Thyroid gland (tissue), 4 donors: ENCODE measurements around the gene MRPS33. TPM values are rescaled to one million over a fixed set of nuclear protein-coding genes. Genes with fewer than 3 reads are reported as not detected.

Experiments used
- DNase-seq, 2 donors: peaks; one replicate each; pipeline ENCODE4 v3.0.0-alpha.2; 2019
- H3K27ac ChIP-seq, 3 donors: fragments of 200-600 bp; sonication (generic); 1 replicate in 2 of 3; 2 replicates in 1 of 3; pipeline ENCODE4 v1.5.1; 2016 to 2019; ENCODE audit warnings: mild to moderate bottlenecking in 1 of 3, moderate library complexity in 1 of 3
- H3K27me3 ChIP-seq: fragments of 200-600 bp; sonication (generic); one replicate; pipeline ENCODE4 v1.5.1; 2019
- H3K36me3 ChIP-seq, 2 donors: fragments of 200-600 bp; sonication (generic); one replicate each; pipeline ENCODE4 v1.5.1; 2016 to 2019
- H3K4me1 ChIP-seq, 2 donors: fragments of 200-600 bp; sonication (generic); one replicate each; pipeline ENCODE4 v1.5.1; 2017 to 2019
- H3K4me3 ChIP-seq, 3 donors: fragments of 200-600 bp; sonication (generic); replicated peaks in 1 of 3; 1 replicate in 2 of 3; 2 replicates in 1 of 3; pipeline ENCODE4 v1.5.1; 2016; ENCODE audit warnings: mild to moderate bottlenecking in 1 of 3
- H3K9me3 ChIP-seq: fragments of 200-600 bp; sonication (generic); one replicate; pipeline ENCODE4 v1.5.1; 2017
- POLR2A ChIP-seq, 2 donors: fragments of 450-650 bp; IDR thresholded peaks; one replicate each; pipeline ENCODE4 v1.6.1; 2017; ENCODE audit warnings: antibody characterized with exemption in 2 of 2, mild to moderate bottlenecking in 2 of 2, moderate library complexity in 1 of 2
- WGBS, 2 donors: methylation state at CpG; one replicate each; pipeline ENCODE4 v1.1.5; 2017; 5-methylcytosine and 5-hydroxymethylcytosine counted together
- intact Hi-C: fragments of 100-400 bp; cut with DNase I; formaldehyde crosslinking; loops from one replicate; pipeline ENCODE4 v1.15.1; 2023
- total RNA-seq, 4 donors: library from RNA; depleted of rRNA; stranded (reverse); fragments of >200 nt; gene quantifications; one replicate each; pipeline ENCODE4 v1.2.3, GENCODE V29; 2016
- TF ChIP-seq, protein P1 (sequence below), 6 experiments: fragments of 200-600 bp in 3 of 6; fragments of 450-650 bp in 3 of 6; sonication (generic) in 3 of 6; IDR thresholded peaks; one replicate each; pipeline ENCODE4 v1.5.1; 2016 to 2019; ENCODE audit warnings: antibody characterized with exemption in 6 of 6, mild to moderate bottlenecking in 2 of 6, inconsistent platforms in 1 of 6, moderate library complexity in 1 of 6

Gene MRPS33
- total RNA-seq: 10 to 100 TPM; 22.2 to 39.4 (median 28.5) TPM

DNA sequence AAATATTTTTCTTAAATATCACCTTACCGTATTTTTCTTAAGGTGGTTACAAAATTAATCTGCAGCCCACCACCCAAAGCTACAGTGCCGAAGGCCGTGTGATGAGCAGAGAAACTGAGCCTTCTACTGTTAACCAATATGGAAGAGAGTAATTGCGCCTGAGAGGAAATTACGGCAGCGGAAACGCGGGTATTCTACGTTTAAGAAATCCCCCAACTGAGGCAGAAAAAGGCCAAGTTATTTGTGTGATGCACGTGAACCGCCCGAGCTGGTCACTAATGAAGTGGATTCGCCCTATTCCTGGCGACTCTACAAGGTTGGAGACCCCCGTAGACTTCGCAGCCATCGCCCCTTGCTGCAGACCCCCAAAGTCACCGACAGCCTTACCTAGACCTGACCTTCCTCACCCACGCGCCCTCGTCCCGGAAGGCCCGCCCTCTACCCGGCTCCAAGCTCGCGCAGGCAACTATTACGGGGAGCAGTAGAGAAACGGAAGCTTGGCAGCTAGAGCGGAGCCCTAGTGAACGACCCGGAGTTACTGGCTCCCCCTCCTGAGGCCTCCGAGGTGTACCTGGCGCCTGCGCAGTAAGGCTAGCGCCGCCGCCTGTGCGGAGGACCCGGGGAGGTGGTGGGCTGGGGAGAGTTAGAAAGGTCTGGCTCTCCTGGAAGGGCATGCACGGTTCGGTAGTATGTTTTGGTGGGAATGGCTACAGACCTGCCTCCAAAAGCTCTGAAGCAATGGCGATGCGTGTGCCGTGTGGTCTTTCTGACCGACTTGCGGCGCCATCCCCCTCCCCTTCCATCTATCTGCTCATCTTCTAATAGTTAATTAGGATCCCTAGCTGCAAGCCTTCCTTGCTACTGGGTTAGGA lies at the start of gene MRPS33:
TSS of gene MRPS33 (minus strand) at position 429 of the 872 bp plus-strand sequence. CDS start 4,319 bp downstream, outside the sequence.
- no peaks in the 10 kb centered on the region for H3K27me3 ChIP-seq
- peak within 1 kb of the TSS; percentile 37 to 49 (median 44) for H3K4me3 ChIP-seq
- peak within 1 kb of the TSS; percentile 23 to 82 (median 82) for H3K27ac ChIP-seq
- 0 to 2% methylated on average over 37 to 43 of the region's 47 CpGs for WGBS, 2 donors
- TF ChIP-seq, protein P1, sequence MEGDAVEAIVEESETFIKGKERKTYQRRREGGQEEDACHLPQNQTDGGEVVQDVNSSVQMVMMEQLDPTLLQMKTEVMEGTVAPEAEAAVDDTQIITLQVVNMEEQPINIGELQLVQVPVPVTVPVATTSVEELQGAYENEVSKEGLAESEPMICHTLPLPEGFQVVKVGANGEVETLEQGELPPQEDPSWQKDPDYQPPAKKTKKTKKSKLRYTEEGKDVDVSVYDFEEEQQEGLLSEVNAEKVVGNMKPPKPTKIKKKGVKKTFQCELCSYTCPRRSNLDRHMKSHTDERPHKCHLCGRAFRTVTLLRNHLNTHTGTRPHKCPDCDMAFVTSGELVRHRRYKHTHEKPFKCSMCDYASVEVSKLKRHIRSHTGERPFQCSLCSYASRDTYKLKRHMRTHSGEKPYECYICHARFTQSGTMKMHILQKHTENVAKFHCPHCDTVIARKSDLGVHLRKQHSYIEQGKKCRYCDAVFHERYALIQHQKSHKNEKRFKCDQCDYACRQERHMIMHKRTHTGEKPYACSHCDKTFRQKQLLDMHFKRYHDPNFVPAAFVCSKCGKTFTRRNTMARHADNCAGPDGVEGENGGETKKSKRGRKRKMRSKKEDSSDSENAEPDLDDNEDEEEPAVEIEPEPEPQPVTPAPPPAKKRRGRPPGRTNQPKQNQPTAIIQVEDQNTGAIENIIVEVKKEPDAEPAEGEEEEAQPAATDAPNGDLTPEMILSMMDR (IDR thresholded peaks at IDR 0.05): peak in 3 of 6 experiments; percentile 23 to 62 (median 40)
- TF ChIP-seq POLR2A (IDR thresholded peaks at IDR 0.05): peak in 1 of 2 donors; percentile 70
- peaks cover 0 to 5% of the 10 kb centered on the region in 2 donors for H3K36me3 ChIP-seq
- DNase-seq: peak; percentile 96 to 97
- intact Hi-C loops: loop anchor here (5.0 to 10.0 kb wide), 4 partner anchors 87 to 500 kb away; partner anchors contain the start of gene ADCK2
- no peaks in the 10 kb centered on the region for H3K9me3 ChIP-seq
- peaks cover 6 to 8% of the 10 kb centered on the region in 2 donors for H3K4me1 ChIP-seq

DNA sequence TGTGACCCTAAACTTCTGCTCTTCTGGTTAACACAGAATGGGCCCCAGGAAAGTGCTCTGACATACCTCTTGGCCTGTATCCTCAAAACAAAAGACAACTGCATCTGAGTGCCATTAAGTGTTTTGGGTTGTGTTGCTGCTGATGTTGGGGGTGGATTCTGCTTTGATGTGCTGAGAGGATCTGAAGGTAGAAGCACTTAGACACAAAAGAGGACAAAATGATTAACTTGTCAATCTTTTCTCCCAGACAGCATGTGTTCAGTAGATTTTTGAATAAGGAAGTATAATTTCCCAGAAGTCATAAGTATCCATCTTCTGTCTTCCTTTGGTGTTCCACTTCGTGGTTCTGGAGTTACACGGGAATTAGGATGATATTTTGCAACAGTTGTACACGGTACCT lies 43.0 kb upstream of the MRPS33 start:
- no peaks in the 10 kb centered on the region for H3K36me3 ChIP-seq
- no peak for TF ChIP-seq POLR2A (IDR thresholded peaks at IDR 0.05)
- TF ChIP-seq, protein P1 (IDR thresholded peaks at IDR 0.05): no peak
- no peak overlapping the region for H3K4me3 ChIP-seq
- intact Hi-C loops: no loop called here
- H3K9me3 ChIP-seq: no peaks in the 10 kb centered on the region
- no peak overlapping the region for H3K27ac ChIP-seq
- H3K4me1 ChIP-seq: no peaks in the 10 kb centered on the region
- no peak for DNase-seq
- 92 to 94% methylated on average over 3 of the region's 3 CpGs for WGBS, 2 donors
- H3K27me3 ChIP-seq: no peaks in the 10 kb centered on the region

DNA sequence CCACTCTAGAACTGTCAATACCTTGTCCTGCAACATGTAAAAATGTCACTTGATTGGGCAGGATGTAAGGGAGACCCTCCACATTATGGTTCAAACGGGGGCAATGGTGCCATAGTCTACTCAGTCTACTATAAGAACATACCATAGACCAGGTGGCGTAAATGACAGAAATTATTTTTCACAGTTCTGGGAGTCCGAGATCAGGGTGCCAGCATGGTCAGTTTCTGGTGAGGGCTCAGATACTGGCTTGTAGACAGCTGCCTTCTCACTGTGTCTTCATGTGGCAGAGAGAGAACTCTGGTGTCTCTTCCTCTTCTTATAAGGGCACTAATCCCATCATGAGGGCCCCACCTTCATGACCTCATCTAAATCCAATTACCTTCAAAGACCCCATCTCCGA lies 40.4 kb upstream of the MRPS33 start:
- H3K27ac ChIP-seq: no peak overlapping the region
- no peak overlapping the region for H3K4me3 ChIP-seq
- TF ChIP-seq POLR2A (IDR thresholded peaks at IDR 0.05): no peak
- TF ChIP-seq, protein P1 (IDR thresholded peaks at IDR 0.05): no peak
- intact Hi-C loops: no loop called here
- no peaks in the 10 kb centered on the region for H3K4me1 ChIP-seq
- H3K36me3 ChIP-seq: no peaks in the 10 kb centered on the region
- no peaks in the 10 kb centered on the region for H3K9me3 ChIP-seq
- WGBS, 2 donors: 91 to 96% methylated on average over 4 of the region's 4 CpGs
- no peaks in the 10 kb centered on the region for H3K27me3 ChIP-seq
- DNase-seq: no peak

DNA sequence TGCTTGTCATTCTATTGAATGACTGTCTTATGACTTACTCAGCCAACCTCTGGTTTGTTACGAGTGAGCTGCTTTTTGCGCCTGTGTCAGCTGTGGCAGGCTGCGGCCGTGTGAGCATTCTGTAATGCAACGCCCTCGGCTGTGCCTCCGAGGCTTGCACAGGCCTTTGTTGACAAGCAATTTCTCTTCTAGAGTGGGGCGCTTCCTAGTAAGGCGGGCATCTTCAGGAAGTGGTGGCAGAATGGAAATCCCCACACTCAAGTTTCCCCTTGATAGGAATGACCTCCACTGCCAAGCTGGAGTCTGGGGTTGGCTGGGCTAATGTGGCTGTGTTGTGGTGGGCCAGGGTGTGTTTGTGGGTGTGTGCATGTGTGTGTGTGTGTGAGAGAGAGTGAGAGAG lies 38.9 kb upstream of the MRPS33 start:
- H3K36me3 ChIP-seq: no peaks in the 10 kb centered on the region
- H3K9me3 ChIP-seq: no peaks in the 10 kb centered on the region
- DNase-seq: no peak
- intact Hi-C loops: no loop called here
- WGBS, 2 donors: 73 to 83% methylated on average over 9 of the region's 9 CpGs
- TF ChIP-seq, protein P1 (IDR thresholded peaks at IDR 0.05): no peak
- TF ChIP-seq POLR2A (IDR thresholded peaks at IDR 0.05): no peak
- no peaks in the 10 kb centered on the region for H3K4me1 ChIP-seq
- H3K27ac ChIP-seq: no peak overlapping the region
- no peak overlapping the region for H3K4me3 ChIP-seq
- H3K27me3 ChIP-seq: no peaks in the 10 kb centered on the region
